Measurements from ENCODE around the gene DNAJC12.

The DNAJC12 gene

GRCh38 chr10:67771200-67771599, 66.8 kb downstream of the DNAJC12 start:
- Histone ChIP-seq H3K36me3 (replicated peaks; ENCODE audit: low read depth, low read length) (no peaks in the 10 kb centered on the region), H4K20me1 (ENCODE audit: insufficient read depth, low read length) (no peaks in the 10 kb centered on the region), H3K4me2 (ENCODE audit: low read length) (peak overlapping the region; percentile 64), H3K79me2 (ENCODE audit: low read length) (no peaks in the 10 kb centered on the region), H3K9me3 (ENCODE audit: insufficient read depth, low read length) (no peaks in the 10 kb centered on the region), H3K4me3 (ENCODE audit: low read length) (no peak overlapping the region), H3K27ac (ENCODE audit: low read length) (peak overlapping the region; percentile 81), H2AFZ (ENCODE audit: low read depth, low read length) (peak overlapping the region; percentile 20; the same call in 1 of the 2 replicates), H3K27me3 (ENCODE audit: low read depth, low read length) (no peaks in the 10 kb centered on the region), H3K4me1 (ENCODE audit: low read length) (peaks cover 60% of the 10 kb centered on the region), H3K9ac (ENCODE audit: low read length) (peak overlapping the region; percentile 40; the same call in 1 of the 2 replicates)
- TF ChIP-seq EZH2phosphoT487 (IDR thresholded peaks at IDR 0.05; ENCODE audit: low read depth) (no peak), CTCF (IDR thresholded peaks at IDR 0.05; ENCODE audit: low read depth, low read length) (no peak)

GRCh38 chr10:67770537-67770936, 67.5 kb downstream of the DNAJC12 start:
- Histone ChIP-seq H2AFZ (ENCODE audit: low read depth, low read length) (no peak overlapping the region), H3K27me3 (ENCODE audit: low read depth, low read length) (no peaks in the 10 kb centered on the region), H3K79me2 (ENCODE audit: low read length) (no peaks in the 10 kb centered on the region), H3K36me3 (replicated peaks; ENCODE audit: low read depth, low read length) (no peaks in the 10 kb centered on the region), H3K9me3 (ENCODE audit: insufficient read depth, low read length) (no peaks in the 10 kb centered on the region), H3K27ac (ENCODE audit: low read length) (peak overlapping the region; percentile 81), H3K4me2 (ENCODE audit: low read length) (peak overlapping the region; percentile 64), H3K9ac (ENCODE audit: low read length) (peak overlapping the region; percentile 40; the same call in 1 of the 2 replicates), H4K20me1 (ENCODE audit: insufficient read depth, low read length) (no peaks in the 10 kb centered on the region), H3K4me1 (ENCODE audit: low read length) (peaks cover 57% of the 10 kb centered on the region), H3K4me3 (ENCODE audit: low read length) (0 out of 2 replicates have a peak overlapping the region, but pooled peaks have one; percentile 2)
- TF ChIP-seq EZH2phosphoT487 (IDR thresholded peaks at IDR 0.05; ENCODE audit: low read depth), result no peak
- no peak for TF ChIP-seq CTCF (IDR thresholded peaks at IDR 0.05; ENCODE audit: low read depth, low read length)

GRCh38 chr10:67767244-67767643, 70.7 kb downstream of the DNAJC12 start:
- H2AFZ ChIP-seq (ENCODE audit: low read depth, low read length), result no peak overlapping the region
- no peaks in the 10 kb centered on the region for H3K9me3 ChIP-seq (ENCODE audit: insufficient read depth, low read length)
- H3K4me2 ChIP-seq (ENCODE audit: low read length), result no peak overlapping the region

More at GRCh38 chr10:67767244-67767643, 70.7 kb downstream of the DNAJC12 start:
- TF ChIP-seq EZH2phosphoT487 (IDR thresholded peaks at IDR 0.05; ENCODE audit: low read depth), result no peak
- TF ChIP-seq CTCF (IDR thresholded peaks at IDR 0.05; ENCODE audit: low read depth, low read length), result no peak
- Histone ChIP-seq H3K36me3 (replicated peaks; ENCODE audit: low read depth, low read length) (no peaks in the 10 kb centered on the region), H3K4me3 (ENCODE audit: low read length) (no peak overlapping the region), H4K20me1 (ENCODE audit: insufficient read depth, low read length) (no peaks in the 10 kb centered on the region), H3K27ac (ENCODE audit: low read length) (no peak overlapping the region), H3K4me1 (ENCODE audit: low read length) (peaks cover 50% of the 10 kb centered on the region), H3K79me2 (ENCODE audit: low read length) (no peaks in the 10 kb centered on the region), H3K27me3 (ENCODE audit: low read depth, low read length) (no peaks in the 10 kb centered on the region), H3K9ac (ENCODE audit: low read length) (no peak overlapping the region)
